Activated T-helper 1 cell treated with anti-CD3 and anti-CD28 coated beads, Interleukin-12 subunit alpha, Interleukin-12 subunit beta, Interleukin-2, Interleukin-4 antibody, amounts not matched to agents 30 ng/mL and 10 ng/mL and 1 ng/mL, durations not matched to agents 14 hours and 24 hours and 36 hours (primary cell): Measurements from ENCODE around the gene ZBTB32. TPM values are rescaled to one million over a fixed set of nuclear protein-coding genes. Genes with fewer than 3 reads are reported as not detected.

Source experiments
- DNase-seq: peaks from one replicate; pipeline ENCODE4 v3.0.0; 2021; ENCODE audit warnings: low spot score
- H3K27ac Mint-ChIP-seq: one replicate; pipeline ENCODE4 v1.8.0; 2021; ENCODE audit warnings: mild to moderate bottlenecking, mixed read lengths
- H3K27me3 Mint-ChIP-seq: one replicate; pipeline ENCODE4 v1.8.0; 2022; ENCODE audit warnings: mild to moderate bottlenecking, moderate library complexity, mixed read lengths; ENCODE audit not compliant: insufficient read depth
- H3K36me3 Mint-ChIP-seq: one replicate; pipeline ENCODE4 v1.8.0; 2021; ENCODE audit warnings: low read depth, mixed read lengths
- H3K4me1 Mint-ChIP-seq: one replicate; pipeline ENCODE4 v1.8.0; 2021; ENCODE audit warnings: low read depth, mixed read lengths
- H3K4me3 Mint-ChIP-seq: one replicate; pipeline ENCODE4 v1.8.0; 2021; ENCODE audit warnings: mild to moderate bottlenecking, moderate library complexity, mixed read lengths
- H3K9me3 Mint-ChIP-seq: one replicate; pipeline ENCODE4 v1.8.0; 2021; ENCODE audit warnings: mixed read lengths
- intact Hi-C: fragments of 100-400 bp; cut with micrococcal nuclease; formaldehyde crosslinking; loops from one replicate; pipeline ENCODE4 v1.15.1; 2024
- total RNA-seq: library from RNA; stranded (reverse); gene quantifications from 2 replicates; pipeline ENCODE4 v1.2.3, GENCODE V29; 2022

Gene ZBTB32
- total RNA-seq, 1 donor from 2014 or later = 126 TPM

GRCh38 chr19:35746087-35746462 is 41.7 kb downstream of the ZBTB32 start:
- Mint-ChIP-seq H3K27me3 (peaks cover 2% of the 10 kb centered on the region), H3K4me1 (peaks cover 53% of the 10 kb centered on the region), H3K36me3 (peaks cover 11% of the 10 kb centered on the region), H3K27ac (peak overlapping the region; percentile 96), H3K9me3 (no peaks in the 10 kb centered on the region), H3K4me3 (peak overlapping the region; percentile 98)
- DNase-seq = no peak
- intact Hi-C loops = loop anchor here (10.0 kb wide), 1 partner anchor 591 kb away; the partner anchor contains the start of gene FXYD5

DNA sequence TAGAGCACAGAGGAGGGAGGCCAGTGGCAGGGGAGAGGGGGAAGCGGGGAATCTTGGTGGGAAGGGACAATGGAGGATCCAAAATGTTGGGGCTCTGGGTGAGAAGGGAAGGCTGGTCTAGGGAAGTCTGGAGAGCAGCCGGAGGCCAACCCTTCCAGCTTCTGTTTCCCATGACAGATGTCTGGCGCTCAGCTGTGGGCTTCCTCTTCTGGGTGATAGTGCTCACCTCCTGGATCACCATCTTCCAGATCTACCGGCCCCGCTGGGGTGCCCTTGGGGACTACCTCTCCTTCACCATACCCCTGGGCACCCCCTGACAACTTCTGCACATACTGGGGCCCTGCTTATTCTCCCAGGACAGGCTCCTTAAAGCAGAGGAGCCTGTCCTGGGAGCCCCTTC is 42.2 kb downstream of the ZBTB32 start:
- intact Hi-C loops = loop anchor here (10.0 kb wide), 1 partner anchor 592 kb away; the partner anchor contains the start of gene FXYD5
- H3K36me3 Mint-ChIP-seq = peaks cover 11% of the 10 kb centered on the region
- H3K4me3 Mint-ChIP-seq = peak overlapping the region; percentile 98
- peaks cover 53% of the 10 kb centered on the region for H3K4me1 Mint-ChIP-seq
- H3K27ac Mint-ChIP-seq = peak overlapping the region; percentile 96
- DNase-seq = no peak
- H3K9me3 Mint-ChIP-seq = no peaks in the 10 kb centered on the region
- peaks cover 2% of the 10 kb centered on the region for H3K27me3 Mint-ChIP-seq

DNA sequence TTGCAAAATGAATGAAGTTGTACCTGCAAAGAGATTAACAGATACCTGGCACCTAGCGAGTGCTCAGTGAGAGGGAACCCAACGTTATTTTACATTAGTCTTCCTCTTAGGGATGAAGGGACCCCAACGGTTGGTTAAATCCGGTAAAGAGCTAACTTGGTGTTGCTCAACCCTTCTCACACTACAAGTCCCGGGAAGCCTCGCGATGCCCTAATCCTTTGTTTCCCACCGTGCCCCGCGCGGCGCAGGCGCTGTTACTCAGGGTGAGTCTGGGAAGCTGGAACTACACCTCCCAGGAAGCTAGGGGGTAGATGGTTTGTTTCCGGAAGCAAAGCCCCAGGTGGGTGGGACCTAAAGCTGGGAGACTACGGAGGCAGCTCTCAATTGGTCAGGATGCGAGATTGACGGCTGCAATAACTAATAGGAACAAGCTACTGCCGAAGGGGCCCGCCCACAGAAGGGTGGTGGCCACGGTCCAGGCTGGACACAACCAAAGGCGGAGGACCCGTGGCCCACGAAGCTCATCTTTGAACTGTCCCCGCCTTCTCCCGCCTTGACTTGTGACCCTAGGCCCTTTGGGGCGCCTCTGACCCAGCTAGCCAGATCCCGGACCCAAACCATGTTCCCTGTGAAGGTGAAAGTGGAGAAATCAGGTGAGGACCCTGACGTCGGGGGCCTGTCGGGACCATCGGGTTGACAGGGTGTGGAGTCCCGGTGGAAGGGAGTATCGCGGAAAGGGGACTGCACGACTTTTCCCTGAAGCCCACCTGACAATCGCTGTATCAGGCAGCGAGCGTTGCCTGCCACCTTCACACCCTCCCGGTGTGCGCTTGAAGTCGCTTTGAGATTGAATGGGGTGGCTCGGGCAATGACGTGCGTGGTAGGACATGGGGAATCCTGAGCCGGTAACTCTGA is 44.0 kb downstream of the ZBTB32 start, which contains the start of gene LIN37:
TSS of gene LIN37 (plus strand) at position 471 of the 915 bp plus-strand sequence. CDS start at position 620, 149 bp downstream.
- H3K36me3 Mint-ChIP-seq = peaks cover 8% of the 10 kb centered on the region
- peak within 1 kb of the TSS; percentile 89 for H3K27ac Mint-ChIP-seq
- intact Hi-C loops = loop anchor here (1.0 to 10.0 kb wide), 8 partner anchors 8 to 594 kb away; partner anchors contain the start of genes ARHGAP33, COX6B1, FXYD5 and POLR2I
- no peaks in the 10 kb centered on the region for H3K9me3 Mint-ChIP-seq
- peaks cover 43% of the 10 kb centered on the region for H3K4me1 Mint-ChIP-seq
- DNase-seq = peak; percentile 99
- peaks cover 2% of the 10 kb centered on the region for H3K27me3 Mint-ChIP-seq
- H3K4me3 Mint-ChIP-seq = peak within 1 kb of the TSS; percentile 97

GRCh38 chr19:35750167-35750566 is 45.8 kb downstream of the ZBTB32 start:
- no peak for DNase-seq
- intact Hi-C loops = no loop called here
- Mint-ChIP-seq H3K27me3 (peaks cover 2% of the 10 kb centered on the region), H3K27ac (peak overlapping the region; percentile 44), H3K9me3 (no peaks in the 10 kb centered on the region), H3K4me1 (peaks cover 38% of the 10 kb centered on the region), H3K4me3 (peak overlapping the region; percentile 62), H3K36me3 (peaks cover 17% of the 10 kb centered on the region)

GRCh38 chr19:35751839-35752745 is 47.7 kb downstream of the ZBTB32 start:
- peaks cover 36% of the 10 kb centered on the region for H3K4me1 Mint-ChIP-seq
- H3K27ac Mint-ChIP-seq = no peak overlapping the region
- no peaks in the 10 kb centered on the region for H3K27me3 Mint-ChIP-seq
- peaks cover 18% of the 10 kb centered on the region for H3K36me3 Mint-ChIP-seq
- H3K9me3 Mint-ChIP-seq = no peaks in the 10 kb centered on the region
- H3K4me3 Mint-ChIP-seq = no peak overlapping the region
- intact Hi-C loops = no loop called here
- DNase-seq = no peak

DNA sequence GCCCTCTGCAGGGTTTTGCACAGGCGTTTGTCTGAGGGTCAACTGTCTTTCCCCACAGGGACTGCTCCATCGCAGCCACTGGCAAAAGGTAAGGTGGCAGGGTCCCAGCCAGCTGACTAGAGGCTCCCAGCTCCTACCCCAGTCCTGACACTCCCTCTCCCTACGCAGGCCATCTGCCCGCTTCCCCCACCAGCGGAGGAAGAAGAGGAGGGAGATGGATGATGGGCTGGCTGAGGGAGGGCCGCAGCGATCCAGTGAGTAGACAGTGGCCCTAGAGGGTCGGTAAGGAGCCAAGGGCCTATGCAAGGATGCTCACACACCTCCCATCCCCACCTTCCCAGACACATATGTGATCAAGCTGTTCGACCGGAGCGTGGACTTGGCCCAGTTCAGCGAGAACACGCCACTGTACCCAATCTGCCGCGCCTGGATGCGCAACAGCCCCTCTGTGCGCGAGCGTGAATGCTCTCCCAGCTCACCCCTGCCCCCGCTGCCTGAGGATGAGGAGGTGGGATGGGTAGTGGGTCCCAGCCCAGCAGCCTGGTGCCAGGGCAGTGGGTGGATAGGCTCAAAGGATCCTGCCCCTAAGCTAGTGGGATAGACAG is 48.5 kb downstream of the ZBTB32 start:
- Mint-ChIP-seq H3K27me3 (no peaks in the 10 kb centered on the region), H3K27ac (no peak overlapping the region), H3K36me3 (peaks cover 17% of the 10 kb centered on the region), H3K9me3 (no peaks in the 10 kb centered on the region), H3K4me3 (no peak overlapping the region), H3K4me1 (peaks cover 41% of the 10 kb centered on the region)
- DNase-seq = no peak
- intact Hi-C loops = no loop called here

DNA sequence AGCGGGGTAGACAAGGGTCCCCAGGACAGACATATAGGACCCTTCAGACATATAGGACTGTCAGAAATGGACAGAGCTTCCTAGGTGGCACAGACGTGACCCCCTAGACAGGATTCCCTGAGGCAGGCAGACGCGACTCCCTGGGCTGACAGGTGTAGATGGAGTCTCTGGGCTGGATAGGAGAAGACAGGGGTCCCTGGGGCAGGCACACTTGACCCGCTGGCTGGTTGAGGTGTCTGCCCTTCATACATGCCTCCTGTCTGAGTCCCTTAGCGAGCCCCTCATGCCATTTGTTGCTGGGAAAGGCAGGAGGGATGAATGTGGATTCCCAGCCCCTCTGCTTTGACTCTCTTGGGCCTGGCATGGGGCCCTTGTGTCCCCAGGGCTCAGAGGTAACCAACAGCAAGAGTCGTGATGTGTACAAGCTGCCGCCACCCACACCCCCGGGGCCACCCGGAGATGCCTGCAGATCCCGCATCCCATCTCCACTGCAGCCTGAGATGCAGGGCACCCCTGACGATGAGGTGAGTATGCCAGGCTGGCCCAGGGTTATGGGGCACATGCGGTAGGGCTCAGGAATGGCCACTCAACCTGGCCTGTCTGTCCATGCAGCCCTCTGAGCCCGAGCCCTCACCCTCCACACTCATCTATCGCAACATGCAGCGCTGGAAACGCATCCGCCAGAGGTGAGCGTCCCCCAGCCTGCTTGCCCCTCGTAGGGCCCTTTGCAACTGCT is 49.4 kb downstream of the ZBTB32 start:
- no peak overlapping the region for H3K4me3 Mint-ChIP-seq
- H3K36me3 Mint-ChIP-seq = peaks cover 15% of the 10 kb centered on the region
- no peak overlapping the region for H3K27ac Mint-ChIP-seq
- H3K9me3 Mint-ChIP-seq = no peaks in the 10 kb centered on the region
- no peaks in the 10 kb centered on the region for H3K27me3 Mint-ChIP-seq
- H3K4me1 Mint-ChIP-seq = peaks cover 36% of the 10 kb centered on the region
- DNase-seq = no peak
- intact Hi-C loops = no loop called here

DNA sequence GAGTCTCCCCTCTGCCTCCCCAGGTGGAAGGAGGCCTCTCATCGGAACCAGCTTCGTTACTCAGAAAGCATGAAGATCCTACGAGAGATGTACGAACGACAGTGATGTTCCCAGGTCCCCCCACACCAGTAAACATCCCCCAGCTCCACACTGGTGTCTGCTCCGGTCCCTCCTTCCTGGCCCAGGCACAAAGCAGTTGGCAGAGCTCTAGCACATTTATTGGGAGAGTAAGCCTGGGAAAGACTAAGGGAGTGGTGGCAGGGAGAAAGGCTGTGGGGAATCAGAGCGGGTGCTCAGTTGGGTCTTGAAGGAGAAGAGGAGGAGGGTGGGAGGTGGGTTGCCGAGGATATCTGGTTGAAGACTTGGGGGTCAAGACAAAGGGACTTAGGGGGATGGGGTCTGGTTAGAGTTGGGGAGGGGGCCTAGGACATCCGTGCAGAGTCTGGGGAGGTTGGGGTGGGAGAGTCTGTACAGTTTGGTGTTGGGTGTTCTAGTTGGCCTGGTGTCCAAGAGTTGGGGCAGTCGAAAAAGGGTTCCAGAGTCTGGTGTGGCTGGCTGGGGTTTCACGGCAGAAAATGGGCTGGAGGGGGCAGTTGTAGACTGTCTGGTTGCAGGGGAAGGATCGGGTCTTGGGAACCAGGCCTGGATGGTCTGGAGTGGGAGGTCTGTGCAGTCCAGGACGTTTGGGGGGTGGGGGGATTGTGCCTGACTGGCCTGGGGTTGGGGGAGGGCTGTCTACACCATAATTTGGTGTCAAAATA is 50.2 kb downstream of the ZBTB32 start:
- Mint-ChIP-seq H3K4me1 (peaks cover 37% of the 10 kb centered on the region), H3K4me3 (peak overlapping the region; percentile 11), H3K27ac (no peak overlapping the region), H3K9me3 (no peaks in the 10 kb centered on the region), H3K27me3 (no peaks in the 10 kb centered on the region), H3K36me3 (peaks cover 16% of the 10 kb centered on the region)
- DNase-seq = no peak
- intact Hi-C loops = loop anchor here (5.0 kb wide), 1 partner anchor 207 kb away; the partner anchor contains the start of gene TMEM147

GRCh38 chr19:35755131-35755549 is 50.8 kb downstream of the ZBTB32 start:
- intact Hi-C loops = loop anchor here (5.0 kb wide), 1 partner anchor 208 kb away; the partner anchor contains the start of gene TMEM147
- peaks cover 33% of the 10 kb centered on the region for H3K4me1 Mint-ChIP-seq
- no peak overlapping the region for H3K27ac Mint-ChIP-seq

GRCh38 chr19:35755550-35756376 is 51.4 kb downstream of the ZBTB32 start:
- peak overlapping the region; percentile 63 for H3K4me3 Mint-ChIP-seq
- intact Hi-C loops = loop anchor here (5.0 kb wide), 1 partner anchor 208 kb away; the partner anchor contains the start of gene TMEM147
- H3K4me1 Mint-ChIP-seq = peaks cover 29% of the 10 kb centered on the region
- no peak overlapping the region for H3K27ac Mint-ChIP-seq
- no peaks in the 10 kb centered on the region for H3K27me3 Mint-ChIP-seq
- DNase-seq = peak; percentile 44
- peaks cover 19% of the 10 kb centered on the region for H3K36me3 Mint-ChIP-seq
- no peaks in the 10 kb centered on the region for H3K9me3 Mint-ChIP-seq

More at GRCh38 chr19:35755131-35755549, 50.8 kb downstream of the ZBTB32 start:
- Mint-ChIP-seq H3K4me3 (peak overlapping the region; percentile 63), H3K27me3 (no peaks in the 10 kb centered on the region), H3K36me3 (peaks cover 19% of the 10 kb centered on the region), H3K9me3 (no peaks in the 10 kb centered on the region)
- DNase-seq = no peak
